CD4-positive, alpha-beta T cell treated with Interleukin-17A for 4 hours (primary cell): ENCODE results near the gene LIMCH1.

Source experiments
- DNase-seq: peaks from one replicate; pipeline ENCODE4 v3.0.0-alpha.2; 2020; ENCODE audit warnings: mixed read lengths

LIMCH1 gene

GRCh38 chr4:41744572-41745291, 206.8 kb downstream of the LIMCH1 start:
- DNase-seq = no peak

DNA sequence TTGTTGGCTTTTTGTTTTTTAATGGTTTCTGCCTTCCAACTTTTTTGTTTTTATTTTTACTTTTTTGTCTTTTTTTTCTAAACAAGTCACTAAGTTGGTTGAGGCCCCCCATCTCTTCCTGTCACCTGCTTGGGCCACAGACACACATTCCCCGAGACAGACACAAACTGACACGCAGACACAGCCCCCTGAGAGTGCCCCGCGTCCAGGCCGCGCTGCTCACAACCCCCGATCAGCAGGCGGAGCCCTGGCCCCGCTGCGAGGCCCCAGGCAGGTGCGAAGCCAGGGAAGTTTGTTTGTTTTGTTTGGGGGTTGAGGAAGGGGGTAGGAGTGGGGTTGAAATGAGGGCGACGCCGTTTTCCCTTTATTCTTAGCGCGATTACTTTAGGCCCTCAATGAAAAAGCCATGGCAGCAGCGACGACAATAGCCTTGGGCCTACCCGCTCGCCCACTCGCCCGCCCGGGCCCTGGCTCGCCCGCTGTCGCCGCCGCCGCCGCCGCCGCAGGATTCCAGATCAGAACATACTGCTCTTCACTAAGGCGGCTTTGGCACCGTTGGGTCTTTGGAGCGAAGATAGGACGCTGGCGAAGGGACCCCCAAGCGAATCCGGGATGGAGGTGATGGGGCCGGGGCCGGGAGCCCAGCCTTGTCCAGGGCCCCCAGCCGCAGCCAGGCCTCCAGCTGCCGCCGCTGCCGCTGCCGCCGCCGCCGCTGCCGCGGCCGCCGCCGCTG, 207.5 kb downstream of the LIMCH1 start:
- no peak for DNase-seq

GRCh38 chr4:41746025-41746439, 208.1 kb downstream of the LIMCH1 start:
- DNase-seq = no peak

- no peak for DNase-seq
Observed at GRCh38 chr4:41746440-41747229, 208.7 kb downstream of the LIMCH1 start.

GRCh38 chr4:41747230-41748055, 209.5 kb downstream of the LIMCH1 start:
- DNase-seq = no peak

- no peak for DNase-seq
Observed at GRCh38 chr4:41748074-41748570, 210.2 kb downstream of the LIMCH1 start.

- DNase-seq = no peak
Observed at GRCh38 chr4:41748571-41749475, 210.9 kb downstream of the LIMCH1 start, which contains the start of gene PHOX2B. Gene PHOX2B, minus strand, starts transcription at chr4:41748725. Its CDS starts 115 bp downstream, at chr4:41748610.

- no peak for DNase-seq
Observed at GRCh38 chr4:41749631-41750039, 211.7 kb downstream of the LIMCH1 start.
